Activated naive CD4-positive, alpha-beta T cell treated with anti-CD3 and anti-CD28 coated beads, Interleukin-2, amount 10 ng/mL, durations not matched to agents 7 days and 5 days (primary cell): ENCODE data around the gene GGCT.
"Not testable (repeated sequence)": the region's sequence is repeated elsewhere in the genome, so short reads cannot be mapped to it uniquely, and the experiment has no call there.

Source experiments
- CTCF ChIA-PET: fragments of 350-600 bp; sonication (Branson Sonifier 250); formaldehyde crosslinking; loops from one replicate; lab custom pipeline; 2021; ENCODE audit warnings: antibody characterized with exemption; lab: Charles Lee
- DNase-seq: peaks from one replicate; pipeline ENCODE4 v3.0.0-alpha.2; 2020
- H3K27ac Mint-ChIP-seq: one replicate; pipeline ENCODE4 v1.8.0; 2021; ENCODE audit warnings: mild to moderate bottlenecking, moderate library complexity, mixed read lengths
- H3K27me3 Mint-ChIP-seq: one replicate; pipeline ENCODE4 v1.8.0; 2021; ENCODE audit warnings: mild to moderate bottlenecking, mixed read lengths
- H3K36me3 Mint-ChIP-seq: one replicate; pipeline ENCODE4 v1.8.0; 2021; ENCODE audit warnings: mixed read lengths
- H3K4me1 Mint-ChIP-seq: one replicate; pipeline ENCODE4 v1.8.0; 2021; ENCODE audit warnings: mixed read lengths
- H3K4me3 Mint-ChIP-seq: one replicate; pipeline ENCODE4 v1.8.0; 2021; ENCODE audit warnings: mild to moderate bottlenecking, moderate library complexity, mixed read lengths
- H3K9me3 Mint-ChIP-seq: one replicate; pipeline ENCODE4 v1.8.0; 2021; ENCODE audit warnings: mixed read lengths

Gene GGCT

GRCh38 chr7:30504301-30505173 lies at the start of gene GGCT:
TSS of gene GGCT (minus strand) at chr7:30504829. CDS start at chr7:30504709, 120 bp downstream.
- CTCF ChIA-PET = interaction anchor here (1.5 kb wide), 1 partner anchor 60 kb away, joined by 5 read pairs; no protein-coding TSS in a partner anchor
- peak within 1 kb of the TSS; percentile 74 for H3K4me3 Mint-ChIP-seq
- peaks cover 29% of the 10 kb centered on the region for H3K36me3 Mint-ChIP-seq
- peaks cover 7% of the 10 kb centered on the region for H3K9me3 Mint-ChIP-seq
- no peaks in the 10 kb centered on the region for H3K27me3 Mint-ChIP-seq
- H3K4me1 Mint-ChIP-seq = peaks cover 51% of the 10 kb centered on the region
- peak; percentile 99 for DNase-seq
- H3K27ac Mint-ChIP-seq = peak within 1 kb of the TSS; percentile 82

GRCh38 chr7:30553546-30553945 lies 48.9 kb upstream of the GGCT start:
- Mint-ChIP-seq H3K4me3 (no peak overlapping the region), H3K4me1 (no peaks in the 10 kb centered on the region), H3K36me3 (peaks cover 1% of the 10 kb centered on the region), H3K27me3 (no peaks in the 10 kb centered on the region), H3K27ac (no peak overlapping the region), H3K9me3 (no peaks in the 10 kb centered on the region)
- no peak for DNase-seq
- CTCF ChIA-PET = interaction anchor here (0.8 kb wide), 1 partner anchor 9 kb away, joined by 4 read pairs; no protein-coding TSS in a partner anchor

GRCh38 chr7:30553141-30553540 lies 48.5 kb upstream of the GGCT start:
- Mint-ChIP-seq H3K9me3 (no peaks in the 10 kb centered on the region), H3K4me3 (no peak overlapping the region), H3K27ac (no peak overlapping the region), H3K36me3 (peaks cover 1% of the 10 kb centered on the region), H3K27me3 (no peaks in the 10 kb centered on the region), H3K4me1 (no peaks in the 10 kb centered on the region)
- CTCF ChIA-PET = interaction anchor here (0.8 kb wide), 1 partner anchor 10 kb away, joined by 4 read pairs; no protein-coding TSS in a partner anchor
- DNase-seq = no peak

GRCh38 chr7:30552330-30552729 lies 47.7 kb upstream of the GGCT start:
- CTCF ChIA-PET = interaction anchor here (0.6 to 8.8 kb wide), 2 partner anchors 11 to 39 kb away, joined by 3 to 83 read pairs; no protein-coding TSS in a partner anchor
- no peak for DNase-seq
- no peaks in the 10 kb centered on the region for H3K4me1 Mint-ChIP-seq
- H3K27me3 Mint-ChIP-seq = no peaks in the 10 kb centered on the region
- peaks cover 1% of the 10 kb centered on the region for H3K36me3 Mint-ChIP-seq
- H3K9me3 Mint-ChIP-seq = no peaks in the 10 kb centered on the region
- H3K4me3 Mint-ChIP-seq = no peak overlapping the region
- no peak overlapping the region for H3K27ac Mint-ChIP-seq

- Mint-ChIP-seq H3K4me1 (no peaks in the 10 kb centered on the region), H3K9me3 (no peaks in the 10 kb centered on the region), H3K36me3 (peaks cover 1% of the 10 kb centered on the region), H3K27me3 (no peaks in the 10 kb centered on the region), H3K4me3 (no peak overlapping the region), H3K27ac (no peak overlapping the region)
- CTCF ChIA-PET = interaction anchor here (0.6 to 8.8 kb wide), 16 partner anchors 11 to 274 kb away, joined by 3 to 83 read pairs (median 3); no protein-coding TSS in a partner anchor
- DNase-seq = no peak
Observed at GRCh38 chr7:30549931-30550493, 45.4 kb upstream of the GGCT start.

GRCh38 chr7:30548845-30549244 lies 44.2 kb upstream of the GGCT start:
- Mint-ChIP-seq H3K27me3 (no peaks in the 10 kb centered on the region), H3K9me3 (no peaks in the 10 kb centered on the region), H3K36me3 (peaks cover 1% of the 10 kb centered on the region), H3K27ac (no peak overlapping the region), H3K4me1 (no peaks in the 10 kb centered on the region), H3K4me3 (no peak overlapping the region)
- DNase-seq = peak; percentile 45
- CTCF ChIA-PET = interaction anchor here (0.6 to 8.8 kb wide), 18 partner anchors 10 to 384 kb away, joined by 3 to 83 read pairs (median 4); no protein-coding TSS in a partner anchor

GRCh38 chr7:30546596-30546995 lies 42.0 kb upstream of the GGCT start:
- H3K4me1 Mint-ChIP-seq = no peaks in the 10 kb centered on the region
- CTCF ChIA-PET = interaction anchor here (1.5 to 8.8 kb wide), 3 partner anchors 10 to 35 kb away, joined by 5 to 83 read pairs (median 6); no protein-coding TSS in a partner anchor
- peaks cover 7% of the 10 kb centered on the region for H3K36me3 Mint-ChIP-seq
- H3K4me3 Mint-ChIP-seq = no peak overlapping the region
- no peak overlapping the region for H3K27ac Mint-ChIP-seq
- no peaks in the 10 kb centered on the region for H3K9me3 Mint-ChIP-seq
- no peak for DNase-seq
- H3K27me3 Mint-ChIP-seq = no peaks in the 10 kb centered on the region

GRCh38 chr7:30545791-30546555 lies 41.3 kb upstream of the GGCT start:
- no peaks in the 10 kb centered on the region for H3K27me3 Mint-ChIP-seq
- no peak overlapping the region for H3K27ac Mint-ChIP-seq
- peaks cover 7% of the 10 kb centered on the region for H3K36me3 Mint-ChIP-seq
- CTCF ChIA-PET = interaction anchor here (1.3 to 8.8 kb wide), 3 partner anchors 17 to 35 kb away, joined by 3 to 83 read pairs (median 6); no protein-coding TSS in a partner anchor
- DNase-seq = no peak
- H3K9me3 Mint-ChIP-seq = no peaks in the 10 kb centered on the region
- H3K4me3 Mint-ChIP-seq = no peak overlapping the region
- no peaks in the 10 kb centered on the region for H3K4me1 Mint-ChIP-seq

GRCh38 chr7:30543813-30544525 lies 39.3 kb upstream of the GGCT start:
- Mint-ChIP-seq H3K9me3 (no peaks in the 10 kb centered on the region), H3K4me1 (no peaks in the 10 kb centered on the region), H3K36me3 (peaks cover 8% of the 10 kb centered on the region), H3K27ac (no peak overlapping the region), H3K27me3 (no peaks in the 10 kb centered on the region), H3K4me3 (no peak overlapping the region)
- CTCF ChIA-PET = interaction anchor here (8.8 kb wide), 1 partner anchor 19 kb away, joined by 83 read pairs; no protein-coding TSS in a partner anchor
- DNase-seq = no peak

GRCh38 chr7:30543115-30543514 lies 38.5 kb upstream of the GGCT start:
- H3K27ac Mint-ChIP-seq, CTCF ChIA-PET, H3K27me3 Mint-ChIP-seq, H3K9me3 Mint-ChIP-seq, H3K4me1 Mint-ChIP-seq, H3K4me3 Mint-ChIP-seq, DNase-seq, H3K36me3 Mint-ChIP-seq: not testable (repeated sequence)

GRCh38 chr7:30533886-30534285 lies 29.3 kb upstream of the GGCT start:
- H3K4me3 Mint-ChIP-seq = no peak overlapping the region
- no peak for DNase-seq
- peaks cover 1% of the 10 kb centered on the region for H3K27me3 Mint-ChIP-seq
- no peaks in the 10 kb centered on the region for H3K9me3 Mint-ChIP-seq
- H3K36me3 Mint-ChIP-seq = peaks cover 6% of the 10 kb centered on the region
- H3K27ac Mint-ChIP-seq = no peak overlapping the region
- CTCF ChIA-PET = interaction anchor here (1.7 kb wide), 1 partner anchor 15 kb away, joined by 7 read pairs; no protein-coding TSS in a partner anchor
- H3K4me1 Mint-ChIP-seq = no peaks in the 10 kb centered on the region

GRCh38 chr7:30531286-30531685 lies 26.7 kb upstream of the GGCT start:
- H3K27ac Mint-ChIP-seq = no peak overlapping the region
- no peaks in the 10 kb centered on the region for H3K4me1 Mint-ChIP-seq
- no peaks in the 10 kb centered on the region for H3K9me3 Mint-ChIP-seq
- H3K36me3 Mint-ChIP-seq = no peaks in the 10 kb centered on the region
- DNase-seq = no peak
- CTCF ChIA-PET = no interaction called here
- no peak overlapping the region for H3K4me3 Mint-ChIP-seq
- H3K27me3 Mint-ChIP-seq = peaks cover 4% of the 10 kb centered on the region

GRCh38 chr7:30530373-30530772 lies 25.7 kb upstream of the GGCT start:
- H3K27ac Mint-ChIP-seq = no peak overlapping the region
- H3K27me3 Mint-ChIP-seq = peaks cover 4% of the 10 kb centered on the region
- no peaks in the 10 kb centered on the region for H3K4me1 Mint-ChIP-seq
- H3K9me3 Mint-ChIP-seq = no peaks in the 10 kb centered on the region
- DNase-seq = no peak
- no peak overlapping the region for H3K4me3 Mint-ChIP-seq
- H3K36me3 Mint-ChIP-seq = no peaks in the 10 kb centered on the region
- CTCF ChIA-PET = no interaction called here
